GM13977 (cell line): Measurements from ENCODE around the gene RTN4RL1.

Experiments
- DNase-seq: peaks from one replicate; pipeline ENCODE4 v3.0.0; 2012; ENCODE audit warnings: low spot score
- CTCF ChIP-seq: IDR thresholded peaks from 2 replicates; pipeline ENCODE4 v1.5.1; 2012; ENCODE audit warnings: mild to moderate bottlenecking, control low read depth; ENCODE audit not compliant: insufficient read depth; ENCODE audit errors: extremely low read depth, missing control alignments
- in situ Hi-C: fragments of 300-500 bp; cut with MboI; formaldehyde crosslinking; loops from one replicate; pipeline ENCODE4 v1.12.0; 2022; ENCODE audit warnings: low sequenced_read_pairs, low pct_unique_long_range_greater_than_20kb, mixed read lengths, inconsistent platforms; ENCODE audit not compliant: unreplicated experiment

The RTN4RL1 gene

GRCh38 chr17:1933875-1934715 lies 91.0 kb downstream of the RTN4RL1 start:
- no peak for TF ChIP-seq CTCF
- in situ Hi-C loops = no loop called here
- DNase-seq = peak; percentile 35

GRCh38 chr17:1931844-1932579 lies 93.1 kb downstream of the RTN4RL1 start:
- in situ Hi-C loops = no loop called here
- DNase-seq = no peak
- no peak for TF ChIP-seq CTCF

GRCh38 chr17:1930337-1930645 lies 94.8 kb downstream of the RTN4RL1 start:
- in situ Hi-C loops = no loop called here
- TF ChIP-seq CTCF = no peak
- no peak for DNase-seq

GRCh38 chr17:1928976-1929375 lies 96.2 kb downstream of the RTN4RL1 start:
- DNase-seq = no peak
- TF ChIP-seq CTCF = no peak
- in situ Hi-C loops = no loop called here

- in situ Hi-C loops = no loop called here
- TF ChIP-seq CTCF = no peak
- DNase-seq = no peak
These were observed 104.2 kb downstream of the RTN4RL1 start for GRCh38 chr17:1920948-1921351.

- in situ Hi-C loops = no loop called here
- no peak for TF ChIP-seq CTCF
- no peak for DNase-seq
These were observed 105.9 kb downstream of the RTN4RL1 start for GRCh38 chr17:1919201-1919600.
